Measurements from ENCODE around the gene IL18R1. TPM values are rescaled to one million over a fixed set of nuclear protein-coding genes. Genes with fewer than 3 reads are reported as not detected.

IL18R1 gene
- total RNA-seq, 1 experiment from 2014 or later, result 1.5 TPM

GRCh38 chr2:102425441-102426132 lies 70.0 kb downstream of the IL18R1 start:
- no peaks in the 10 kb centered on the region for H3K9me3 Mint-ChIP-seq (ENCODE audit: low read depth, unreplicated experiment)
- no peaks in the 10 kb centered on the region for H3K4me1 Mint-ChIP-seq (ENCODE audit: low read depth, unreplicated experiment)
- CTCF ChIA-PET, result no interaction called here
- DNase-seq, result no peak
- H3K27me3 Mint-ChIP-seq (ENCODE audit: unreplicated experiment), result peaks cover 47% of the 10 kb centered on the region
- BruUV-seq (replicated peaks), result no TSS peak
- TF ChIP-seq CTCF (IDR thresholded peaks at IDR 0.05; ENCODE audit: unreplicated experiment), result no peak
- no peak overlapping the region for H3K27ac Mint-ChIP-seq (ENCODE audit: unreplicated experiment)
- intact Hi-C loops (cut with micrococcal nuclease; ENCODE audit: unreplicated experiment), result no loop called here
- no peak overlapping the region for H3K4me3 Mint-ChIP-seq (ENCODE audit: low read depth, unreplicated experiment)
- no peaks in the 10 kb centered on the region for H3K36me3 Mint-ChIP-seq (ENCODE audit: insufficient read depth, unreplicated experiment)

DNA sequence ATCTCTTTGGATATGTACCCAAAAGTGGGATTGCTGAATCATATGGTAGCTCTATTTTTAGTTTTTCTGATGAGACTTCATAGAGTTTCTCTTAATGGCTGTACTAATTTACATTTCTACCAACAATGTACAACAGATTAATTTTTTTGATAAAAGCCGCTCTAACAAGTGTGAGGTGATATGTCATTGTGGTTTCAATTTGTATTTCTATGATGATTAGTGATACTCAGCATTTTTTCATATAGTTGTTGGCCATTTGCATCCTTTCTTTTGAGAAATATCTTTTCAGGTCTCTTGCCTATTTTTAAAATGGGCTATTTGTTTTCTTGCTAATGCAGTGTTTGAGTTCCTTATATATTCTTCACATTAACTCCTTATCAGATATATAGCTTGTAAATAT lies 71.7 kb downstream of the IL18R1 start:
- intact Hi-C loops (cut with micrococcal nuclease; ENCODE audit: unreplicated experiment), result no loop called here
- no peak for DNase-seq
- Mint-ChIP-seq H3K27ac (ENCODE audit: unreplicated experiment) (no peak overlapping the region), H3K4me1 (ENCODE audit: low read depth, unreplicated experiment) (no peaks in the 10 kb centered on the region), H3K9me3 (ENCODE audit: low read depth, unreplicated experiment) (no peaks in the 10 kb centered on the region), H3K4me3 (ENCODE audit: low read depth, unreplicated experiment) (no peak overlapping the region), H3K27me3 (ENCODE audit: unreplicated experiment) (peaks cover 31% of the 10 kb centered on the region), H3K36me3 (ENCODE audit: insufficient read depth, unreplicated experiment) (no peaks in the 10 kb centered on the region)
- no peak for TF ChIP-seq CTCF (IDR thresholded peaks at IDR 0.05; ENCODE audit: unreplicated experiment)
- BruUV-seq (replicated peaks), result no TSS peak
- CTCF ChIA-PET, result interaction anchor here (0.6 kb wide), 1 partner anchor 411 kb away, joined by 3 read pairs; no protein-coding TSS in a partner anchor

GRCh38 chr2:102428573-102428972 lies 73.0 kb downstream of the IL18R1 start:
- no TSS peak for BruUV-seq (replicated peaks)
- DNase-seq, result no peak
- Mint-ChIP-seq H3K4me1 (ENCODE audit: low read depth, unreplicated experiment) (no peaks in the 10 kb centered on the region), H3K27ac (ENCODE audit: unreplicated experiment) (no peak overlapping the region), H3K27me3 (ENCODE audit: unreplicated experiment) (peaks cover 17% of the 10 kb centered on the region), H3K4me3 (ENCODE audit: low read depth, unreplicated experiment) (no peak overlapping the region), H3K36me3 (ENCODE audit: insufficient read depth, unreplicated experiment) (no peaks in the 10 kb centered on the region), H3K9me3 (ENCODE audit: low read depth, unreplicated experiment) (no peaks in the 10 kb centered on the region)
- no peak for TF ChIP-seq CTCF (IDR thresholded peaks at IDR 0.05; ENCODE audit: unreplicated experiment)
- intact Hi-C loops (cut with micrococcal nuclease; ENCODE audit: unreplicated experiment), result no loop called here
- CTCF ChIA-PET, result no interaction called here

GRCh38 chr2:102432386-102432785 lies 76.8 kb downstream of the IL18R1 start:
- TF ChIP-seq CTCF (IDR thresholded peaks at IDR 0.05; ENCODE audit: unreplicated experiment), result no peak
- Mint-ChIP-seq H3K4me1 (ENCODE audit: low read depth, unreplicated experiment) (no peaks in the 10 kb centered on the region), H3K9me3 (ENCODE audit: low read depth, unreplicated experiment) (no peaks in the 10 kb centered on the region), H3K27ac (ENCODE audit: unreplicated experiment) (no peak overlapping the region), H3K27me3 (ENCODE audit: unreplicated experiment) (peaks cover 3% of the 10 kb centered on the region), H3K4me3 (ENCODE audit: low read depth, unreplicated experiment) (no peak overlapping the region), H3K36me3 (ENCODE audit: insufficient read depth, unreplicated experiment) (no peaks in the 10 kb centered on the region)
- intact Hi-C loops (cut with micrococcal nuclease; ENCODE audit: unreplicated experiment), result no loop called here
- BruUV-seq (replicated peaks), result no TSS peak
- no peak for DNase-seq
- CTCF ChIA-PET, result no interaction called here

All from Calu3 (cell line).